CD14-positive monocyte (primary cell): ENCODE results near the gene NT5DC4. TPM values are rescaled to one million over a fixed set of nuclear protein-coding genes. Genes with fewer than 3 reads are reported as not detected.

Experiments used
- DNase-seq, 3 donors: peaks; one replicate each; pipeline ENCODE4 v3.0.0-alpha.2; 2011 to 2022
- H2AFZ ChIP-seq: 2 replicates; pipeline ENCODE4 v1.6.0; 2012; ENCODE audit warnings: mild to moderate bottlenecking, low read depth, low read length, inconsistent platforms; ENCODE audit not compliant: insufficient read depth, poor library complexity, severe bottlenecking
- H3K27ac ChIP-seq, 2 donors: 1 replicate in 1 of 2; 2 replicates in 1 of 2; pipeline ENCODE4 v1.5.1; 2012 to 2013; ENCODE audit warnings: low read length in 2 of 2, control low read depth in 1 of 2, inconsistent platforms in 1 of 2, low read depth in 1 of 2, mild to moderate bottlenecking in 1 of 2
- H3K27me3 ChIP-seq, 2 donors: one replicate each; pipeline versions ENCODE4 v1.6.0 to v1.6.1; 2011 to 2013; ENCODE audit warnings: low read length in 2 of 2; ENCODE audit not compliant: control insufficient read depth in 2 of 2, insufficient read depth in 2 of 2
- H3K36me3 ChIP-seq, 2 donors: replicated peaks in 1 of 2; 1 replicate in 1 of 2; 2 replicates in 1 of 2; pipeline versions ENCODE4 v1.5.1 to v1.6.1; 2012 to 2013; ENCODE audit warnings: low read length in 2 of 2, control low read depth in 1 of 2, inconsistent platforms in 1 of 2, mild to moderate bottlenecking in 1 of 2; ENCODE audit not compliant: insufficient read depth in 2 of 2, control insufficient read depth in 1 of 2
- H3K4me1 ChIP-seq, 2 donors: 1 replicate in 1 of 2; 2 replicates in 1 of 2; pipeline versions ENCODE4 v1.5.1 to v1.6.1; 2012 to 2013; ENCODE audit warnings: low read length in 2 of 2, control low read depth in 1 of 2, inconsistent platforms in 1 of 2, mild to moderate bottlenecking in 1 of 2, moderate library complexity in 1 of 2; ENCODE audit not compliant: insufficient read depth in 2 of 2, control insufficient read depth in 1 of 2
- H3K4me2 ChIP-seq: replicated peaks from 2 replicates; pipeline ENCODE3; 2012; ENCODE audit warnings: low read length, moderate library complexity, mild to moderate bottlenecking; ENCODE audit not compliant: poor library complexity, severe bottlenecking; ENCODE audit errors: extremely low read depth
- H3K4me3 ChIP-seq, 3 experiments: fragments of 200-600 bp in 1 of 3; sonication (generic) in 1 of 3; replicated peaks in 1 of 3; 1 replicate in 2 of 3; 2 replicates in 1 of 3; pipeline ENCODE4 v1.5.1; 2011 to 2013; ENCODE audit warnings: low read length in 3 of 3, mild to moderate bottlenecking in 3 of 3, control low read depth in 2 of 3, low read depth in 2 of 3, inconsistent platforms in 1 of 3, moderate library complexity in 1 of 3
- H3K79me2 ChIP-seq: 2 replicates; pipeline ENCODE4 v1.6.0; 2012; ENCODE audit warnings: mild to moderate bottlenecking, control low read depth, inconsistent platforms, low read length, moderate library complexity; ENCODE audit not compliant: insufficient read depth
- H3K9ac ChIP-seq: 2 replicates; pipeline ENCODE4 v1.6.0; 2017; ENCODE audit warnings: low read length, mild to moderate bottlenecking; ENCODE audit not compliant: insufficient read depth, poor library complexity, severe bottlenecking
- H3K9me3 ChIP-seq, 2 donors: replicated peaks in 1 of 2; 1 replicate in 1 of 2; 2 replicates in 1 of 2; pipeline versions ENCODE4 v1.5.1 to v1.6.1; 2012 to 2013; ENCODE audit warnings: low read length in 2 of 2, control low read depth in 1 of 2; ENCODE audit not compliant: control insufficient read depth in 1 of 2, insufficient read depth in 1 of 2
- H4K20me1 ChIP-seq: 2 replicates; pipeline ENCODE4 v1.6.0; 2012; ENCODE audit warnings: mild to moderate bottlenecking, low read length, control low read depth, moderate library complexity; ENCODE audit not compliant: insufficient read depth
- H3K27ac Mint-ChIP-seq, 7 donors: one replicate each; pipeline ENCODE4 v1.8.0; 2020; ENCODE audit warnings: mild to moderate bottlenecking in 7 of 7, mixed read lengths in 7 of 7, moderate library complexity in 6 of 7, inconsistent platforms in 2 of 7
- H3K27me3 Mint-ChIP-seq, 3 donors: one replicate each; pipeline ENCODE4 v1.8.0; 2021 to 2022; ENCODE audit warnings: low read depth in 3 of 3, mild to moderate bottlenecking in 3 of 3, mixed read lengths in 3 of 3, moderate library complexity in 3 of 3, inconsistent platforms in 1 of 3
- H3K36me3 Mint-ChIP-seq, 2 donors: one replicate each; pipeline ENCODE4 v1.8.0; 2020; ENCODE audit warnings: mixed read lengths in 2 of 2, inconsistent platforms in 1 of 2, mild to moderate bottlenecking in 1 of 2
- H3K4me1 Mint-ChIP-seq: one replicate; pipeline ENCODE4 v1.8.0; 2020; ENCODE audit warnings: mild to moderate bottlenecking, mixed read lengths
- H3K4me3 Mint-ChIP-seq, 2 donors: one replicate each; pipeline ENCODE4 v1.8.0; 2020; ENCODE audit warnings: mild to moderate bottlenecking in 2 of 2, mixed read lengths in 2 of 2, moderate library complexity in 1 of 2
- H3K9me3 Mint-ChIP-seq, 7 donors: one replicate each; pipeline ENCODE4 v1.8.0; 2020 to 2022; ENCODE audit warnings: mixed read lengths in 7 of 7, mild to moderate bottlenecking in 6 of 7, moderate library complexity in 6 of 7, inconsistent platforms in 2 of 7
- CTCF ChIP-seq: fragments of 200-600 bp; IDR thresholded peaks from one replicate; pipeline ENCODE4 v1.8.0; 2022; ENCODE audit warnings: antibody characterized with exemption, mild to moderate bottlenecking
- WGBS: methylation state at CpG from one replicate; pipeline ENCODE4 v1.1.5; 2013; ENCODE audit warnings: missing lambda C conversion rate; ENCODE audit not compliant: insufficient coverage; 5-methylcytosine and 5-hydroxymethylcytosine counted together
- intact Hi-C, 2 donors: fragments of 100-400 bp; cut with micrococcal nuclease; formaldehyde crosslinking; loops; one replicate each; pipeline versions ENCODE4 v1.15.0 to v1.15.1; 2023
- polyA plus RNA-seq, 3 donors: library from polyadenylated mRNA; depleted of rRNA in 1 of 3; unstranded in 2 of 3; stranded (reverse) in 1 of 3; fragments of 300-500 nt in 2 of 3; fragments of >200 nt in 1 of 3; fragmentation: Illumina TruSeq in 2 of 3; gene quantifications; 1 replicate in 2 of 3; 2 replicates in 1 of 3; pipeline ENCODE4 v1.2.3, GENCODE V29; 2012 to 2021

The NT5DC4 gene
- polyA plus RNA-seq, 3 donors = 2.2 TPM; not detected in 2

GRCh38 chr2:112679484-112679883, 41.3 kb upstream of the NT5DC4 start:
- H3K27ac Mint-ChIP-seq = no peak overlapping the region

GRCh38 chr2:112680666-112681101, 40.1 kb upstream of the NT5DC4 start:
- Mint-ChIP-seq H3K9me3 (peaks cover 0 to 4% (median 3%) of the 10 kb centered on the region in 7 donors), H3K27ac (peak overlapping the region in 1 of 7 donors; percentile 10), H3K36me3 (peaks cover 4 to 5% of the 10 kb centered on the region in 2 donors), H3K27me3 (peaks cover 0 to 2% (median 1%) of the 10 kb centered on the region in 3 donors), H3K4me3 (no peak overlapping the region), H3K4me1 (peaks cover 39% of the 10 kb centered on the region)
- Histone ChIP-seq H3K4me2 (no peak overlapping the region), H3K9ac (no peak overlapping the region), H3K4me3 (no peak overlapping the region), H2AFZ (no peak overlapping the region), H3K4me1 (peaks cover 22 to 39% of the 10 kb centered on the region in 2 donors), H3K79me2 (no peaks in the 10 kb centered on the region), H3K9me3 (no peaks in the 10 kb centered on the region), H3K27me3 (no peaks in the 10 kb centered on the region), H3K27ac (no peak overlapping the region), H3K36me3 (no peaks in the 10 kb centered on the region), H4K20me1 (no peaks in the 10 kb centered on the region)
- no peak for TF ChIP-seq CTCF
- intact Hi-C loops = no loop called here
- DNase-seq = no peak
- WGBS = 100% methylated on average over 2 of the region's 5 CpGs

More at GRCh38 chr2:112679484-112679883, 41.3 kb upstream of the NT5DC4 start:
- Mint-ChIP-seq H3K36me3 (peaks cover 4 to 5% of the 10 kb centered on the region in 2 donors), H3K9me3 (peaks cover 0 to 4% (median 3%) of the 10 kb centered on the region in 7 donors), H3K27me3 (peaks cover 0 to 2% (median 1%) of the 10 kb centered on the region in 3 donors), H3K4me1 (peaks cover 40% of the 10 kb centered on the region), H3K4me3 (no peak overlapping the region)
- Histone ChIP-seq H2AFZ (no peak overlapping the region), H3K4me2 (no peak overlapping the region), H3K27me3 (no peaks in the 10 kb centered on the region), H3K4me1 (peaks cover 30 to 37% of the 10 kb centered on the region in 2 donors), H3K9me3 (no peaks in the 10 kb centered on the region), H4K20me1 (no peaks in the 10 kb centered on the region), H3K4me3 (no peak overlapping the region), H3K27ac (no peak overlapping the region), H3K79me2 (no peaks in the 10 kb centered on the region), H3K9ac (no peak overlapping the region), H3K36me3 (no peaks in the 10 kb centered on the region)
- no peak for DNase-seq
- no CpG with 5 or more reads among the region's 3 CpGs for WGBS
- TF ChIP-seq CTCF = no peak
- intact Hi-C loops = loop anchor here in 1 of 2 donors (10.0 kb wide), 1 partner anchor 45 kb away; the partner anchor contains the start of gene NT5DC4
